WTC11 (cell line): Measurements from ENCODE around the gene PPM1M. TPM values are rescaled to one million over a fixed set of nuclear protein-coding genes. Genes with fewer than 3 reads are reported as not detected.
A peak's percentile ranks its signal among the peaks of the same experiment; 100 is the strongest.

Experiments used
- ATF6 ChIP-seq: sonication (generic); formaldehyde crosslinking; IDR thresholded peaks from 2 replicates; pipeline ENCODE4 v1.8.1; 2023; ENCODE audit warnings: mild to moderate bottlenecking, missing genetic modification reagents
- CDX4 ChIP-seq: fragments of 250-450 bp; sonication (Bioruptor Pico); IDR thresholded peaks from 2 replicates; pipeline ENCODE4 v1.9.0; 2021; ENCODE audit warnings: moderate library complexity, mild to moderate bottlenecking, inconsistent platforms, borderline replicate concordance
- CREB1 ChIP-seq: sonication (generic); formaldehyde crosslinking; IDR thresholded peaks from 2 replicates; pipeline ENCODE4 v1.8.0; 2023; ENCODE audit warnings: mild to moderate bottlenecking, missing genetic modification reagents
- E2F5 ChIP-seq: sonication (generic); formaldehyde crosslinking; IDR thresholded peaks from 2 replicates; pipeline ENCODE4 v1.8.1; 2022; ENCODE audit warnings: mild to moderate bottlenecking, moderate library complexity, missing genetic modification reagents
- ESRRA ChIP-seq: sonication (generic); formaldehyde crosslinking; IDR thresholded peaks from 2 replicates; pipeline ENCODE4 v1.8.1; 2022; ENCODE audit warnings: mild to moderate bottlenecking, missing genetic modification reagents, borderline replicate concordance
- FOXP1 ChIP-seq: sonication (generic); formaldehyde crosslinking; IDR thresholded peaks from 2 replicates; pipeline ENCODE4 v1.8.0; 2022; ENCODE audit warnings: missing genetic modification reagents, mild to moderate bottlenecking, moderate library complexity, borderline replicate concordance
- GABPB1 ChIP-seq: sonication (generic); formaldehyde crosslinking; IDR thresholded peaks from 2 replicates; pipeline ENCODE4 v1.8.1; 2023; ENCODE audit warnings: mild to moderate bottlenecking, missing genetic modification reagents
- GRHL2 ChIP-seq: fragments of 250-450 bp; sonication (Bioruptor Pico); IDR thresholded peaks from 2 replicates; pipeline ENCODE4 v1.8.0; 2022; ENCODE audit warnings: mild to moderate bottlenecking, moderate library complexity; ENCODE audit not compliant: insufficient replicate concordance, severe bottlenecking
- MAX ChIP-seq: sonication (generic); formaldehyde crosslinking; IDR thresholded peaks from 2 replicates; pipeline ENCODE4 v1.8.0; 2022; ENCODE audit warnings: mild to moderate bottlenecking, missing genetic modification reagents
- NFATC4 ChIP-seq: fragments of 250-450 bp; sonication (Bioruptor Pico); IDR thresholded peaks from 2 replicates; pipeline ENCODE4 v1.9.0; 2021; ENCODE audit warnings: mild to moderate bottlenecking
- NR2C2 ChIP-seq: sonication (generic); formaldehyde crosslinking; IDR thresholded peaks from 2 replicates; pipeline ENCODE4 v1.8.0; 2022; ENCODE audit warnings: mild to moderate bottlenecking, missing genetic modification reagents
- PREB ChIP-seq: sonication (generic); formaldehyde crosslinking; IDR thresholded peaks from 2 replicates; pipeline ENCODE4 v1.8.1; 2022; ENCODE audit warnings: mild to moderate bottlenecking, missing genetic modification reagents, moderate library complexity, borderline replicate concordance
- SMAD3 ChIP-seq: sonication (generic); formaldehyde crosslinking; IDR thresholded peaks from 2 replicates; pipeline ENCODE4 v1.8.0; 2022; ENCODE audit warnings: missing genetic modification reagents, mild to moderate bottlenecking, borderline replicate concordance
- SOX15 ChIP-seq: fragments of 250-450 bp; sonication (Bioruptor Pico); IDR thresholded peaks from 2 replicates; pipeline ENCODE4 v1.9.0; 2021; ENCODE audit warnings: mild to moderate bottlenecking
- SP1 ChIP-seq: sonication (generic); formaldehyde crosslinking; conservative IDR thresholded peaks from 2 replicates; pipeline ENCODE4 v1.8.1; 2022; ENCODE audit warnings: missing genetic modification reagents
- TEAD1 ChIP-seq: sonication (generic); formaldehyde crosslinking; IDR thresholded peaks from 2 replicates; pipeline ENCODE4 v1.8.0; 2022; ENCODE audit warnings: mild to moderate bottlenecking, missing genetic modification reagents
- ZBTB21 ChIP-seq: sonication (generic); formaldehyde crosslinking; IDR thresholded peaks from 2 replicates; pipeline ENCODE4 v1.8.1; 2023; ENCODE audit warnings: mild to moderate bottlenecking, missing genetic modification reagents, borderline replicate concordance
- ZNF219 ChIP-seq: sonication (generic); formaldehyde crosslinking; IDR thresholded peaks from 2 replicates; pipeline ENCODE4 v1.8.0; 2023; ENCODE audit warnings: missing genetic modification reagents, mild to moderate bottlenecking, borderline replicate concordance
- ZNF232 ChIP-seq: sonication (generic); formaldehyde crosslinking; IDR thresholded peaks from 2 replicates; pipeline ENCODE4 v1.8.0; 2022; ENCODE audit warnings: mild to moderate bottlenecking, missing genetic modification reagents
- ZNF317 ChIP-seq: sonication (generic); formaldehyde crosslinking; IDR thresholded peaks from 2 replicates; pipeline ENCODE4 v1.8.1; 2023; ENCODE audit warnings: low read depth, mild to moderate bottlenecking, moderate library complexity, missing genetic modification reagents, borderline replicate concordance
- ZNF512 ChIP-seq: sonication (generic); formaldehyde crosslinking; IDR thresholded peaks from 2 replicates; pipeline ENCODE4 v1.8.1; 2022; ENCODE audit warnings: missing genetic modification reagents, borderline replicate concordance
- total RNA-seq: library from RNA; stranded (reverse); gene quantifications from 3 replicates; pipeline ENCODE4 v1.2.3, GENCODE V29; 2021

The PPM1M gene
- total RNA-seq, 1 experiment from 2014 or later = 7.0 TPM

GRCh38 chr3:52238761-52239701 is 6.5 kb upstream of the PPM1M start, which contains the start of gene TWF2 (continued):
- TF ChIP-seq ATF6 (CRISPR knock-in tag) = no peak
- TF ChIP-seq MAX (CRISPR knock-in tag) = peak; percentile 51; the same call in 1 of the 2 replicates
- 0 out of 2 replicates have a peak, but pooled peaks have one; percentile 50 for TF ChIP-seq CREB1 (CRISPR knock-in tag)
- TF ChIP-seq NR2C2 (CRISPR knock-in tag) = no peak
- peak; percentile 66 for TF ChIP-seq SMAD3 (CRISPR knock-in tag)
- TF ChIP-seq GABPB1 = no peak; the same call in 1 of the 2 replicates
- TF ChIP-seq ZNF512 (CRISPR knock-in tag) = no peak
- peak; percentile 62; the same call in 1 of the 2 replicates for TF ChIP-seq ESRRA
- 0 out of 2 replicates have a peak, but pooled peaks have one; percentile 40 for TF ChIP-seq PREB (CRISPR knock-in tag)
- 0 out of 2 replicates have a peak, but pooled peaks have one; percentile 45 for TF ChIP-seq E2F5 (CRISPR knock-in tag)
- peak; percentile 91 for TF ChIP-seq ZBTB21 (CRISPR knock-in tag)
- TF ChIP-seq SP1 (CRISPR knock-in tag) = peak; percentile 84
- TF ChIP-seq GRHL2 (CRISPR knock-in tag) = no peak
- TF ChIP-seq SOX15 (CRISPR knock-in tag) = no peak
- peak; percentile 82 for TF ChIP-seq FOXP1 (CRISPR knock-in tag)
- no peak for TF ChIP-seq TEAD1 (CRISPR knock-in tag)
- peak; percentile 70; the same call in 1 of the 2 replicates for TF ChIP-seq ZNF232 (CRISPR knock-in tag)
- TF ChIP-seq ZNF317 (CRISPR knock-in tag) = no peak
- no peak for TF ChIP-seq NFATC4 (CRISPR knock-in tag)
- 0 out of 2 replicates have a peak, but pooled peaks have one; percentile 34 for TF ChIP-seq ZNF219 (CRISPR knock-in tag)
- no peak for TF ChIP-seq CDX4
